ENCODE results near the gene CFAP74.

DNA sequence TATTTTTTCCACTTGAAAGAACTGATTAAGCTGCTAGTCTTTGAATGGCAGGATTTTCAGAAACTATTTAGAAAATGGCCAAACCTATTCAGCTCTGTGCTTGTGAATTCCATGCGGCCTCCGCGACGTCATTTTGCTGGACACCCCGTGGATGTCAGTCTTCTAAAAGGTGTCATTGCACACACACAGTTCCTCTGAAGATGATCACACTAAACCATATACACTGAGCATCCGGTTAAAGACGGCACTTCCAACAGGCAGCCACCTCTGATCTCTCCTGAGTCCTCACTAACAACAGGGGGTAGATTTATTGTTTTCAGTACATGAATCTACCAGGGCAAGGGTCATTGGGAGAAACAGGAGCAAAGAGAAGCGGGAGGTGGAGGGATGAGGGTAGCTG, 9.1 kb downstream of the CFAP74 start:
- TF ChIP-seq POLR2A (IDR thresholded peaks at IDR 0.05) = no peak
- TF ChIP-seq, protein P1, sequence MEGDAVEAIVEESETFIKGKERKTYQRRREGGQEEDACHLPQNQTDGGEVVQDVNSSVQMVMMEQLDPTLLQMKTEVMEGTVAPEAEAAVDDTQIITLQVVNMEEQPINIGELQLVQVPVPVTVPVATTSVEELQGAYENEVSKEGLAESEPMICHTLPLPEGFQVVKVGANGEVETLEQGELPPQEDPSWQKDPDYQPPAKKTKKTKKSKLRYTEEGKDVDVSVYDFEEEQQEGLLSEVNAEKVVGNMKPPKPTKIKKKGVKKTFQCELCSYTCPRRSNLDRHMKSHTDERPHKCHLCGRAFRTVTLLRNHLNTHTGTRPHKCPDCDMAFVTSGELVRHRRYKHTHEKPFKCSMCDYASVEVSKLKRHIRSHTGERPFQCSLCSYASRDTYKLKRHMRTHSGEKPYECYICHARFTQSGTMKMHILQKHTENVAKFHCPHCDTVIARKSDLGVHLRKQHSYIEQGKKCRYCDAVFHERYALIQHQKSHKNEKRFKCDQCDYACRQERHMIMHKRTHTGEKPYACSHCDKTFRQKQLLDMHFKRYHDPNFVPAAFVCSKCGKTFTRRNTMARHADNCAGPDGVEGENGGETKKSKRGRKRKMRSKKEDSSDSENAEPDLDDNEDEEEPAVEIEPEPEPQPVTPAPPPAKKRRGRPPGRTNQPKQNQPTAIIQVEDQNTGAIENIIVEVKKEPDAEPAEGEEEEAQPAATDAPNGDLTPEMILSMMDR (IDR thresholded peaks at IDR 0.05) = no peak
